ENCODE results near the gene PPFIA2. TPM values are rescaled to one million over a fixed set of nuclear protein-coding genes. Genes with fewer than 3 reads are reported as not detected.

Gene PPFIA2
- total RNA-seq, 1 donor from 2014 or later, result 5.7 TPM

GRCh38 chr12:81329085-81329484, 430.1 kb downstream of the PPFIA2 start:
- TF ChIP-seq CTCF (conservative IDR thresholded peaks at IDR 0.05), result peak; percentile 64
- no peaks in the 10 kb centered on the region for H3K9me3 Mint-ChIP-seq
- no peak overlapping the region for H3K4me3 Mint-ChIP-seq
- H3K27me3 Mint-ChIP-seq, result no peaks in the 10 kb centered on the region
- no peak for DNase-seq (ENCODE audit: extremely low spot score, unreplicated experiment)
- H3K4me1 Mint-ChIP-seq (ENCODE audit: unreplicated experiment), result no peaks in the 10 kb centered on the region
- H3K36me3 Mint-ChIP-seq, result no peaks in the 10 kb centered on the region
- H3K27ac Mint-ChIP-seq, result no peak overlapping the region

GRCh38 chr12:81327425-81327824, 431.7 kb downstream of the PPFIA2 start:
- H3K36me3 Mint-ChIP-seq, result no peaks in the 10 kb centered on the region
- H3K4me1 Mint-ChIP-seq (ENCODE audit: unreplicated experiment), result no peaks in the 10 kb centered on the region
- TF ChIP-seq CTCF (conservative IDR thresholded peaks at IDR 0.05), result peak; percentile 65
- no peaks in the 10 kb centered on the region for H3K27me3 Mint-ChIP-seq
- no peak overlapping the region for H3K27ac Mint-ChIP-seq
- no peaks in the 10 kb centered on the region for H3K9me3 Mint-ChIP-seq
- H3K4me3 Mint-ChIP-seq, result no peak overlapping the region
- no peak for DNase-seq (ENCODE audit: extremely low spot score, unreplicated experiment)

- H3K9me3 Mint-ChIP-seq, result no peaks in the 10 kb centered on the region
- H3K4me1 Mint-ChIP-seq (ENCODE audit: unreplicated experiment), result no peaks in the 10 kb centered on the region
- no peak for DNase-seq (ENCODE audit: extremely low spot score, unreplicated experiment)
- no peaks in the 10 kb centered on the region for H3K36me3 Mint-ChIP-seq
- no peak for TF ChIP-seq CTCF (conservative IDR thresholded peaks at IDR 0.05)
- H3K4me3 Mint-ChIP-seq, result no peak overlapping the region
- H3K27me3 Mint-ChIP-seq, result no peaks in the 10 kb centered on the region
- no peak overlapping the region for H3K27ac Mint-ChIP-seq
Measured at GRCh38 chr12:81325086-81325485, 434.1 kb downstream of the PPFIA2 start.

GRCh38 chr12:81314903-81315531, 444.1 kb downstream of the PPFIA2 start:
- no peak overlapping the region for H3K4me3 Mint-ChIP-seq
- H3K4me1 Mint-ChIP-seq (ENCODE audit: unreplicated experiment), result no peaks in the 10 kb centered on the region
- no peak for DNase-seq (ENCODE audit: extremely low spot score, unreplicated experiment)
- H3K27ac Mint-ChIP-seq, result no peak overlapping the region
- no peaks in the 10 kb centered on the region for H3K9me3 Mint-ChIP-seq
- H3K36me3 Mint-ChIP-seq, result no peaks in the 10 kb centered on the region
- no peak for TF ChIP-seq CTCF (conservative IDR thresholded peaks at IDR 0.05)
- no peaks in the 10 kb centered on the region for H3K27me3 Mint-ChIP-seq

- H3K9me3 Mint-ChIP-seq, result no peaks in the 10 kb centered on the region
- no peak overlapping the region for H3K27ac Mint-ChIP-seq
- no peaks in the 10 kb centered on the region for H3K36me3 Mint-ChIP-seq
- DNase-seq (ENCODE audit: extremely low spot score, unreplicated experiment), result no peak
- H3K4me1 Mint-ChIP-seq (ENCODE audit: unreplicated experiment), result no peaks in the 10 kb centered on the region
- no peaks in the 10 kb centered on the region for H3K27me3 Mint-ChIP-seq
- no peak for TF ChIP-seq CTCF (conservative IDR thresholded peaks at IDR 0.05)
- no peak overlapping the region for H3K4me3 Mint-ChIP-seq
Measured at GRCh38 chr12:81303935-81304334, 455.2 kb downstream of the PPFIA2 start.

- Mint-ChIP-seq H3K36me3 (no peaks in the 10 kb centered on the region), H3K4me1 (ENCODE audit: unreplicated experiment) (no peaks in the 10 kb centered on the region), H3K27ac (no peak overlapping the region), H3K9me3 (no peaks in the 10 kb centered on the region), H3K4me3 (no peak overlapping the region), H3K27me3 (no peaks in the 10 kb centered on the region)
- no peak for DNase-seq (ENCODE audit: extremely low spot score, unreplicated experiment)
- TF ChIP-seq CTCF (conservative IDR thresholded peaks at IDR 0.05), result no peak
Measured at GRCh38 chr12:81300454-81300853, 458.7 kb downstream of the PPFIA2 start.

Data from type B pancreatic cell (in vitro differentiated cells).